ENCODE measurements around the gene BSN. TPM values are rescaled to one million over a fixed set of nuclear protein-coding genes. Genes with fewer than 3 reads are reported as not detected.

The BSN gene
- total RNA-seq = 0.85 TPM

- peak; percentile 46 to 94 for DNase-seq (ENCODE audit: low spot score in 2 of 2)
- no peak for TF ChIP-seq CTCF (IDR thresholded peaks at IDR 0.05)
- peaks cover 3 to 13% of the 10 kb centered on the region in 2 donors for H3K4me1 ChIP-seq
- no peaks in the 10 kb centered on the region for H3K27me3 ChIP-seq
- no peaks in the 10 kb centered on the region for H3K36me3 ChIP-seq
- H3K27ac ChIP-seq = peak within 1 kb of the TSS; percentile 71 to 72
- intact Hi-C loops (cut with DNase I) = loop anchor here (1.0 kb wide), 2 partner anchors 14 to 120 kb away; partner anchors contain the start of gene APEH
- H3K9me3 ChIP-seq = no peaks in the 10 kb centered on the region
- peak within 1 kb of the TSS; percentile 70 to 75 for H3K4me3 ChIP-seq
These were observed at the start of gene BSN for GRCh38 chr3:49553692-49554632. Gene BSN (plus strand): TSS chr3:49554477. CDS start chr3:49554603, 126 bp downstream.

- H3K27ac ChIP-seq = peak overlapping the region in 1 of 2 donors; percentile 51
These were observed 47.4 kb upstream of the BSN start for GRCh38 chr3:49506906-49507305.

GRCh38 chr3:49509028-49509561 lies 45.2 kb upstream of the BSN start:
- no peaks in the 10 kb centered on the region for H3K27me3 ChIP-seq
- no peaks in the 10 kb centered on the region for H3K9me3 ChIP-seq
- no peak overlapping the region for H3K27ac ChIP-seq
- no peak for TF ChIP-seq CTCF (IDR thresholded peaks at IDR 0.05)
- H3K4me1 ChIP-seq = peaks cover 0 to 5% of the 10 kb centered on the region in 2 donors
- no peak for DNase-seq (ENCODE audit: low spot score in 2 of 2)
- H3K36me3 ChIP-seq = peaks cover 28 to 36% of the 10 kb centered on the region in 2 donors
- intact Hi-C loops (cut with DNase I) = no loop called here
- H3K4me3 ChIP-seq = no peak overlapping the region

More at GRCh38 chr3:49506906-49507305, 47.4 kb upstream of the BSN start:
- H3K36me3 ChIP-seq = peaks cover 16% of the 10 kb centered on the region in 2 donors
- peaks cover 0 to 5% of the 10 kb centered on the region in 2 donors for H3K4me1 ChIP-seq
- no peak for DNase-seq (ENCODE audit: low spot score in 2 of 2)
- intact Hi-C loops (cut with DNase I) = loop anchor here (2.0 kb wide), 1 partner anchor 22 kb away; no protein-coding TSS in a partner anchor
- no peaks in the 10 kb centered on the region for H3K9me3 ChIP-seq
- TF ChIP-seq CTCF (IDR thresholded peaks at IDR 0.05) = no peak
- H3K27me3 ChIP-seq = no peaks in the 10 kb centered on the region
- H3K4me3 ChIP-seq = no peak overlapping the region

GRCh38 chr3:49511639-49512038 lies 42.6 kb upstream of the BSN start:
- H3K4me1 ChIP-seq = peaks cover 0 to 5% of the 10 kb centered on the region in 2 donors
- no peak for TF ChIP-seq CTCF (IDR thresholded peaks at IDR 0.05)
- peaks cover 33 to 50% of the 10 kb centered on the region in 2 donors for H3K36me3 ChIP-seq
- no peaks in the 10 kb centered on the region for H3K27me3 ChIP-seq
- DNase-seq (ENCODE audit: low spot score in 2 of 2) = no peak
- H3K27ac ChIP-seq = no peak overlapping the region
- H3K9me3 ChIP-seq = no peaks in the 10 kb centered on the region
- no peak overlapping the region for H3K4me3 ChIP-seq
- intact Hi-C loops (cut with DNase I) = no loop called here

- no peak for DNase-seq (ENCODE audit: low spot score in 2 of 2)
- no peaks in the 10 kb centered on the region for H3K9me3 ChIP-seq
- intact Hi-C loops (cut with DNase I) = no loop called here
- H3K4me1 ChIP-seq = no peaks in the 10 kb centered on the region
- H3K4me3 ChIP-seq = no peak overlapping the region
- H3K27me3 ChIP-seq = no peaks in the 10 kb centered on the region
- no peak overlapping the region for H3K27ac ChIP-seq
- TF ChIP-seq CTCF (IDR thresholded peaks at IDR 0.05) = no peak
- H3K36me3 ChIP-seq = peaks cover 41 to 54% of the 10 kb centered on the region in 2 donors
These were observed 41.4 kb upstream of the BSN start for GRCh38 chr3:49512781-49513355.

All from ascending aorta (tissue), 2 donors.